Kidney glomerular epithelial cell (primary cell): ENCODE data around the gene SNAPC2.

ENCODE experiments used
- DNase-seq: peaks from one replicate; lab custom pipeline; 2025; lab: John Stamatoyannopoulos, UW

SNAPC2 gene

GRCh38 chr19:7968008-7968795, 48.1 kb downstream of the SNAPC2 start:
- no peak for DNase-seq

- no peak for DNase-seq
These were observed 48.8 kb downstream of the SNAPC2 start for GRCh38 chr19:7968796-7969554.

GRCh38 chr19:7969555-7969939, 49.4 kb downstream of the SNAPC2 start:
- no peak for DNase-seq

GRCh38 chr19:7970716-7971448, 50.7 kb downstream of the SNAPC2 start:
- DNase-seq = no peak

- DNase-seq = no peak
These were observed 51.7 kb downstream of the SNAPC2 start for GRCh38 chr19:7971553-7972520.
